ENCODE measurements around the gene PPARD.

The PPARD gene

DNA sequence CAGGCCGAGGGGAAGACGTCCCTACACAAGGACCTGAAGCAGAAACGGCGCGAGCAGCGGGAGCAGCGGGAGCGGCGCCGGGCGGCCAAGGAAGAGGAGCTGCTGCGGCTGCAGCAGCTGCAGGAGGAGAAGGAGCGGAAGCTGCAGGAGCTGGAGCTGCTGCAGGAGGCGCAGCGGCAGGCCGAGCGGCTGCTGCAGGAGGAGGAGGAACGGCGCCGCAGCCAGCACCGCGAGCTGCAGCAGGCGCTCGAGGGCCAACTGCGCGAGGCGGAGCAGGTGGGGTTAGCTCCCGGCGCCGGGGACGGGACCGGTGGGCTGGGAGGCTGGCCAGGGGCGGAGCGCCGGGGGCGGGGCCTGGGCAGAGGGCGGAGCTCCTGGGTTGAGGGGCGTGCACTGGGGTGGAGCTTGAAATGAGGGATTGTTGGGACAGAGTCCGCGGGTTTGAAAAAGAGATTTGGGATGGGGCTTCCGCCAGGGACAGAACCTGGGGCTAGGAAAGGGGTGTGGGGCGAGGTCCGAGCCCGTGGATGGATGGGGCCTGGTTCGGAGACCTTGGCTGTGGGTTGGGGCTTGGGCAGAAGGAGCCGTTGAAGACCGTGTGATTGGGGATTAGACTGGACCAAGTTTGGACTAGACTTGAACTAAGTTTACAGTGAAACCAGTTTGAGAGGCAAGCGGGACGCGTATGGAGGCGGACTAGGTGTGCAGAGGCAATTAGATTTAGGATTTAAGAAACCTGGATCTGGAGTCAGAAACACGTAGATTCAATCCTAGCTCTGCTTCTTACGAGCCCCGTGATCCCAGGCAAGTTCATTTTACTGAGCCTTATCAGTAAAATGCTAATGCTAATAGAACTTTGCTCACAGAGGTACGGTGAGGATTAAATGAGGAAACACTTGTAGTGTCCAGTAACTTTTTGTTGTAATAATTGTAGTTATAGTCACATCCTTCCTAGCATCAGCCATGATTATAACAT lies 23.9 kb upstream of the PPARD start:
- DNase-seq: peak; percentile 97
- peaks cover 39% of the 10 kb centered on the region for H3K27me3 Mint-ChIP-seq (ENCODE audit: low read depth, poor library complexity)

DNA sequence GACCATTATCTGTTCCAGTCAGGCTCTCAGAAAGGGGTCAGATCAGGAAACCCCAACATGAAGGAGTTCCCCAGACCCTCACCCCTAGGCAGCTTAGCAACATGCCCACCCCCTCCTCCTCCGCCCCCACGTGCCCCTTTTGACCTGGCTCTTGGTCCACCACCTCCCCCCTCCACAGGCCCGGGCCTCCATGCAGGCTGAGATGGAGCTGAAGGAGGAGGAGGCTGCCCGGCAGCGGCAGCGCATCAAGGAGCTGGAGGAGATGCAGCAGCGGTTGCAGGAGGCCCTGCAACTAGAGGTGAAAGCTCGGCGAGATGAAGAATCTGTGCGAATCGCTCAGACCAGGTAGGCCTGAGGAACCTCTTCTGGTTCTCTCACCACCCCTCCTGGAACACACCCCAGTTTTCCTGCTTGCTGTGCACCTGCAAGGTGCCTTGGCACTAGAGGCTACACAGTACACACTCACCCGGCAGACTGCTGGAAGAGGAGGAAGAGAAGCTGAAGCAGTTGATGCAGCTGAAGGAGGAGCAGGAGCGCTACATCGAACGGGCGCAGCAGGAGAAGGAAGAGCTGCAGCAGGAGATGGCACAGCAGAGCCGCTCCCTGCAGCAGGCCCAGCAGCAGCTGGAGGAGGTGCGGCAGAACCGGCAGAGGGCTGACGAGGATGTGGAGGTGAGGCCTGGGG lies 22.9 kb upstream of the PPARD start:
- peaks cover 25% of the 10 kb centered on the region for H3K4me1 Mint-ChIP-seq
- no peak for DNase-seq
- H3K4me3 Mint-ChIP-seq: no peak overlapping the region
- peaks cover 32% of the 10 kb centered on the region for H3K27me3 Mint-ChIP-seq (ENCODE audit: low read depth, poor library complexity)
- H3K36me3 Mint-ChIP-seq (ENCODE audit: low read depth): peaks cover 8% of the 10 kb centered on the region
- no peak overlapping the region for H3K27ac Mint-ChIP-seq
- TF ChIP-seq, protein P1, sequence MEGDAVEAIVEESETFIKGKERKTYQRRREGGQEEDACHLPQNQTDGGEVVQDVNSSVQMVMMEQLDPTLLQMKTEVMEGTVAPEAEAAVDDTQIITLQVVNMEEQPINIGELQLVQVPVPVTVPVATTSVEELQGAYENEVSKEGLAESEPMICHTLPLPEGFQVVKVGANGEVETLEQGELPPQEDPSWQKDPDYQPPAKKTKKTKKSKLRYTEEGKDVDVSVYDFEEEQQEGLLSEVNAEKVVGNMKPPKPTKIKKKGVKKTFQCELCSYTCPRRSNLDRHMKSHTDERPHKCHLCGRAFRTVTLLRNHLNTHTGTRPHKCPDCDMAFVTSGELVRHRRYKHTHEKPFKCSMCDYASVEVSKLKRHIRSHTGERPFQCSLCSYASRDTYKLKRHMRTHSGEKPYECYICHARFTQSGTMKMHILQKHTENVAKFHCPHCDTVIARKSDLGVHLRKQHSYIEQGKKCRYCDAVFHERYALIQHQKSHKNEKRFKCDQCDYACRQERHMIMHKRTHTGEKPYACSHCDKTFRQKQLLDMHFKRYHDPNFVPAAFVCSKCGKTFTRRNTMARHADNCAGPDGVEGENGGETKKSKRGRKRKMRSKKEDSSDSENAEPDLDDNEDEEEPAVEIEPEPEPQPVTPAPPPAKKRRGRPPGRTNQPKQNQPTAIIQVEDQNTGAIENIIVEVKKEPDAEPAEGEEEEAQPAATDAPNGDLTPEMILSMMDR (IDR thresholded peaks at IDR 0.05): no peak
- H3K9me3 Mint-ChIP-seq: peaks cover 9% of the 10 kb centered on the region

More for the DNA sequence above, 23.9 kb upstream of the PPARD start:
- peak overlapping the region; percentile 88 for H3K4me3 Mint-ChIP-seq
- peaks cover 25% of the 10 kb centered on the region for H3K4me1 Mint-ChIP-seq
- peak overlapping the region; percentile 52 for H3K27ac Mint-ChIP-seq
- H3K9me3 Mint-ChIP-seq: peaks cover 9% of the 10 kb centered on the region
- TF ChIP-seq, protein P1 (IDR thresholded peaks at IDR 0.05): no peak
- peaks cover 8% of the 10 kb centered on the region for H3K36me3 Mint-ChIP-seq (ENCODE audit: low read depth)

DNA sequence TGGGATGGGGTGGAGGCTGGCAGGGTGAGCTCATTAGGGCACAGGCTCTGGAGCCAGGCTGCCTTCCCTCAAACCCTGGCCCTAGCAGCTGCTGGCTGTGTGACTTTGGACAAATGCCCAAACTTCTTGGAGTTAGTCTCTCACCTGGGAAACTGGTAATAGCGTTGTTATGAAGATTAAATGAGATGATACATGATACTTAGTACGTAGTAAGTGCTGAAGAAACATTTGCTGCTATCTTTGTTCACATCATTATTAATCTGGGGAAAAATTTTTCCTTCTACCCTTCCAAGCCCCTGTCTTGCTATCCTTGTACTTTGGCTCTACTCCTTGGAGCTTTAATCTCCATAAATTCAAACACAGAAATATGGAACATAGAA lies 22.3 kb upstream of the PPARD start:
- DNase-seq: no peak
- peaks cover 9% of the 10 kb centered on the region for H3K9me3 Mint-ChIP-seq
- no peak overlapping the region for H3K4me3 Mint-ChIP-seq
- H3K27me3 Mint-ChIP-seq (ENCODE audit: low read depth, poor library complexity): peaks cover 26% of the 10 kb centered on the region
- H3K4me1 Mint-ChIP-seq: peaks cover 25% of the 10 kb centered on the region
- no peak overlapping the region for H3K27ac Mint-ChIP-seq
- H3K36me3 Mint-ChIP-seq (ENCODE audit: low read depth): peaks cover 8% of the 10 kb centered on the region
- TF ChIP-seq, protein P1 (IDR thresholded peaks at IDR 0.05): no peak

DNA sequence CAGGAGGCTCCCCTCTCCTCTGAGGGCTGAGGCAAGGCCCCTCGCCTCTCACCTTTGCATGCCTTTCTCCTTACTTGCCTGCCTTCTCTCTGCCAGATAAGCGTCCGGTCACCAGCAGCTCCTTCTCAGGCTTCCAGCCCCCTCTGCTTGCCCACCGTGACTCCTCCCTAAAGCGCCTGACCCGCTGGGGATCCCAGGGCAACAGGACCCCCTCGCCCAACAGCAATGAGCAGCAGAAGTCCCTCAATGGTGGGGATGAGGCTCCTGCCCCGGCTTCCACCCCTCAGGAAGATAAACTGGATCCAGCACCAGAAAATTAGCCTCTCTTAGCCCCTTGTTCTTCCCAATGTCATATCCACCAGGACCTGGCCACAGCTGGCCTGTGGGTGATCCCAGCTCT lies 21.3 kb upstream of the PPARD start:
- peaks cover 25% of the 10 kb centered on the region for H3K4me1 Mint-ChIP-seq
- no peak for DNase-seq
- H3K4me3 Mint-ChIP-seq: no peak overlapping the region
- H3K27ac Mint-ChIP-seq: no peak overlapping the region
- TF ChIP-seq, protein P1 (IDR thresholded peaks at IDR 0.05): no peak
- peaks cover 8% of the 10 kb centered on the region for H3K36me3 Mint-ChIP-seq (ENCODE audit: low read depth)
- peaks cover 21% of the 10 kb centered on the region for H3K27me3 Mint-ChIP-seq (ENCODE audit: low read depth, poor library complexity)
- peaks cover 9% of the 10 kb centered on the region for H3K9me3 Mint-ChIP-seq

DNA sequence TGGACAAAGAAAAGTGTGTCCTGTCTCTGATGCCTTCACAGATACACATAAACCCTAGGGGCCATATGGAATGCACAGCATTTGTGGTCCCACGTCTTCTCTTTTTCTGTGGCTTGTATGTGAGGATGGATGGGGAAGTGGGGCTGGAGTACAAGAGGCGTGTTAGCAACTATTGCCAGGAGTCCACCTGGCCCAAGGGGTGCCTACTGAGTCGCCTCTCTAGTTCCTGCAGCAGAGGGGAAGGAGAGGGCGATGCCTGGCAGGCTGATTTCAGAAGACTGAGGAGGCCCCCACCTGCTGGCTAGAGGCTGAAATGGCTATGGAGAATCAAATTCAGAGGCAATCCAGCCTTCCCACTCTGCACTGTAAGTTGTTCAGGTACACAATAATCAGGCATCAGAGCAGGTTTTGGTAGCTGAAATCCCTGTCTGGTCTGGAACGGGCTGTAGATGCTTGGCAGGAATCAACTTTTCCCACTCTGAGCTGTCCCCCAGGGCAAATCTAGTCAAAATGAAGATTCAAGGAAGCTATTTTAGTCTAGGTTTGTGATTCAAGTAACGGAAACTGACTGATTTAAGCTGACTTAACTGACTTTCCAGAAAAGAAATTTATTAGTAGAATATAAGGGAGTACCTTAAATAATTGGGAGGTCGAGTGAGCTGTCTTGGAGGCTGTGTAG lies 14.9 kb upstream of the PPARD start:
- H3K36me3 Mint-ChIP-seq (ENCODE audit: low read depth): no peaks in the 10 kb centered on the region
- peaks cover 7% of the 10 kb centered on the region for H3K4me1 Mint-ChIP-seq
- H3K27me3 Mint-ChIP-seq (ENCODE audit: low read depth, poor library complexity): peaks cover 6% of the 10 kb centered on the region
- H3K9me3 Mint-ChIP-seq: peaks cover 17% of the 10 kb centered on the region
- DNase-seq: peak; percentile 58
- H3K27ac Mint-ChIP-seq: no peak overlapping the region
- TF ChIP-seq, protein P1 (IDR thresholded peaks at IDR 0.05): peak; percentile 47
- no peak overlapping the region for H3K4me3 Mint-ChIP-seq
